IPS DF 4.7 (cell line): ENCODE measurements around the gene ZDHHC8.

Source experiments
- DNase-seq: peaks from one replicate; pipeline ENCODE4 v3.0.0-alpha.2; 2013; ENCODE audit warnings: low spot score; ENCODE audit errors: extremely low read depth

The ZDHHC8 gene

DNA sequence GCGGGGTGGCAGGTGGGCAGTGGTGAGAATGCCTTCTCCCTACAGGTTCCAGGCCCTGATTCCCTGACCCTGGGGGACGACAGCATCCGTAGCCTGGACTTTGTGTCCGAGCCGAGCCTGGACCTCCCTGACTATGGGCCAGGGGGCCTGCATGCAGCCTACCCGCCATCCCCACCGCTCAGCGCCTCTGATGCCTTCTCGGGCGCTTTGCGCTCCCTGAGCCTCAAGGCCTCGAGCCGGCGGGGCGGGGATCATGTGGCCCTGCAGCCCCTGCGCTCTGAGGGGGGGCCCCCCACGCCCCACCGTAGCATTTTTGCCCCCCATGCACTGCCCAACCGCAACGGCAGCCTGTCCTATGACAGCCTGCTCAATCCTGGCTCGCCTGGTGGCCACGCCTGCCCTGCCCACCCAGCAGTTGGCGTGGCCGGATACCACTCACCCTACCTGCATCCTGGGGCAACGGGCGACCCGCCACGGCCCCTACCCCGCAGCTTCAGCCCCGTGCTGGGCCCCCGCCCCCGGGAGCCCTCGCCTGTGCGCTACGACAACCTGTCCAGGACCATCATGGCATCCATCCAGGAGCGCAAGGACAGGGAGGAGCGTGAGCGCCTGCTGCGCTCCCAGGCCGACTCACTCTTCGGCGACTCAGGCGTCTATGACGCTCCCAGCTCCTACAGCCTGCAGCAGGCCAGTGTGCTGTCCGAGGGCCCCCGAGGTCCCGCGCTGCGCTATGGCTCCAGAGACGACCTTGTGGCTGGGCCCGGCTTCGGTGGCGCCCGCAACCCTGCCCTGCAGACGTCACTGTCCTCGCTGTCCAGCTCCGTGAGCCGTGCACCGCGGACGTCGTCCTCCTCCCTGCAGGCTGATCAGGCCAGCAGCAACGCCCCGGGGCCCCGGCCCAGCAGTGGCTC lies 11.4 kb downstream of the ZDHHC8 start:
- no peak for DNase-seq

DNA sequence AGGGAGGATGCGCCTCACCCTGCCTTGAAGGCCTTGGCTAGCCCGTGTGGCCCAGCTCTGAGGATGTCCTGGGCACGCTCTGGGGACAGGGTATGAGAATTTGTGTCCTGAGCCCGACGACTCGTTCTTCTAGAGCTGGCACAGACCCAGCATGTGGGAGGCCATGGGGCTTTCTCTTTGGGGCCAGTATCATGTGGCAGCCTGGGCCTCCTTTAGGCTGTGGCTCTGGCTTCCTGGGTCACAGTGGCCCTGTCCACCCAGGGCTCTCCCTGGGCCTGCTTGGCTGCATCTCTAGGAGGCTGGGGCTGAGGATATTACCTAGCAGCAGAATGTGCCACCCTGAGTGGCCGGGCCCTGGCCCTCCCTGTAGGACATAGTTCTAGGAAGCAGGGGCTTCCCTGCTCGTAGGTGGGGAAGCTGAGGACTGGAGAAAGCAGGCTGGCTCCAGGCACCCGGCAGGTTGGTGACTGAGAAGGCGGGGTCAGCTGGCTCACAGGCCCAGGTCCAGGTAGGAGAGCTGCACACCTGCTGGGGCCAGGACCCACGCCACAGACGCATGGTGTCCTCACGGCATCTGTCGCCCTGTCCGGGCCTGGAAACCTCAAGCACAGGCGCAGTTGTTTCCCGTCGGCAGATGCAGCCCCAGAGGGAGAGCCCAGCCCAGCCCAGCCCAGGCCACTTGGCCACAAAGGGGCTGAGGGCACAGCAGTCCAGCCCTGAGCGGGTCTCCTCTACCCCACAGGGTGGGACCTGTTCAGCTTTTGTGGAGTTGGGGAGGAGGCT lies 12.5 kb downstream of the ZDHHC8 start:
- no peak for DNase-seq

DNA sequence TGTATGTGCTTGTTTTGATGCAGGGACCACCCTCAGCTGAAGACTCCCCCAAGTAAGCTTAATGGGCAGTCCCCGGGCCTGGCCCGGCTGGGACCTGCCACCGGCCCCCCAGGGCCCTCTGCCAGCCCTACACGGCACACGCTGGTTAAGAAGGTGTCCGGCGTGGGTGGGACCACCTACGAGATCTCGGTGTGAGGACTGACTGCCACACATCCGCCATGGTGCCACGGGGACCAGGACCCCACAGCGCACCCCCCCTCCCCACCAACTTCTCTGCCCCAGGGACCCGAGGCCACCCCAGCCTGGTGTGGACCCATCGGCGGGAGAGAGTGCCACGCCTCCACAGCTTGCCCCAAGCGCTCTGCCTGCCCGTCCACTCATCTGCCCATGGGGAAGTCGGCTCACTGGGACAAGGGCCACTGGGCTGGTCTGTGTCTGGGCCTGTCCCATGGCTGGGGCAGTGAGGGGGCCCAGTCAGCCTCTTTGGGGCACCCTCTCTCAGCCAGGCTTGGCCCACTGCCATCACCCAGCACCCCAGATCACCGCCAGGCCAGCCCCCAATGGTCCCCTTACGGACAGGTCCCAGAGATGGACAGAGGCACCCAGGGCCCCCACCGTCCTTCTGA lies 13.7 kb downstream of the ZDHHC8 start:
- no peak for DNase-seq

DNA sequence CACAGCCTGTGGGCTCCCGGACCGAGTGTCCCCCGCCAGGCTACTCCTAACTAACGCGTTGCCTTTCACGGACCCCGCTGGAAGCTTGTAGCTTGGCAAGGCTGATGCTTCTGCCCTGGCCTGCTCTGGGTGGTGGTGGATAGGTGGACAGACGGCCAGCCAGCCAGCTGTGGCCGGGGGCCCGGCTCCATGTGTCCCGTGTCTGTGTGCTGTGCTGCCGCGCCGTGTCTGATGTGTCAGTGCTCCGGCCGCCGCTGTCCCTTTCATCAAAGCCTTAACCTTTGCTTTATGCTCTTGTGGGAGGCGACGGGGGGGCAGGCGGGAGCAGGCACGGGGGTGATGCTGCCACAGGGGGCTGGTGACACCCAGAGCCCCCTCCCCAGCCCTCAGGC lies 14.2 kb downstream of the ZDHHC8 start:
- DNase-seq = no peak

DNA sequence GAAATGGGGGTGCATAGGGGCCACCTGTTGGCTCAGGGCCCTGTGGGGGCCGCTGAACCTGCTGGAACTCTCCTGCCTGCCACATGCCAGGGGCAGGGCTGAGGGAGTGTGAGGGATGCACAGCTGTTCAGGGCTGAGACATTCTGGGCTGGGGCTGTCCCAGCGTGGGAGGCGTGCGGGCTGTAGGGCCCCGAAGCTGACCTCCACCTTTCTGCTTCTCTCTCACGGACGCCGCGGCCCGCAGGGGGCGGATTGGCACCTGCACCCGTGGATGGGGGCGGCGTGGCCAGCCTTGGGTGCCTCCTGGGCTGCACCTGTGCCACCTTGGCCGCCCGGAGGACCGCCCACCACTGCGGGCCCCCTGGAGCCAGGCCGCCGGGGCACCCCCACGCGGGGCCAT lies 15.2 kb downstream of the ZDHHC8 start:
- no peak for DNase-seq

DNA sequence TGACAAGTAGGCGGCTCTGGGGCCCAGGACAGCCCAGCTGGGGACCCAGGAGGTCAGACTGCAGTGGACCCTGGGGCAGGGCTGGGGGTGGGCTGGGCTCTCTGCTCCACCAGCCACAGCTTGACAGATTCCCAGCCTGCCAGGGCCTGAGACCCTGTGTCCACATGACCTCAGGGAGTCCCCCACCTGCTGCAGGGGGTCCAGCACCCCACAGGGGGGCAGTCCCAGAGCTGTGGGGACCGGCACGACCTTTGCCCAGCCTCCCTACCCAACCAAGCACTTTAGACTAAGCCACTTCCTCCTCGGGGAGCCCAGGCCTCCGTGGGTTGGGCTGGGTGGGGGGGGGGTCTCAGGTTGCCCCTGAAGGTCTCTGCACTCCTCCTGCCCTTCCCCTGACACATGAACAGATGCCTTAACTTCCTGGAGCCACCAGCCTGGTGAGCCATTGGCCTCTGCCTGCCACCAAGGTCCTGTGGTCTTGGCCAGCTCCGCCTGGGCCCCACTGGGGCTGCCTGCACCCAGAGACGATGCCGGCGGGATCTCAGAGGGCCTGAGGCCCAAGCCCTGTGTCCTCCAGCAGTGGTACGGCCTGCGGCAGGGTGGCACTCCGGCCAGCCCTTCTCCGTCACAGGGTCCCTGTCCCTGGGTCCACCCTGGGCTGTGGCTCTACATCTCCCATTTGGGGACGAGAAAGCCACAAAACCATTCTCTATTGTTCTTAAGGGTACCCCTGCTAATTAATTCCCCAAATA lies 15.8 kb downstream of the ZDHHC8 start:
- DNase-seq = no peak

DNA sequence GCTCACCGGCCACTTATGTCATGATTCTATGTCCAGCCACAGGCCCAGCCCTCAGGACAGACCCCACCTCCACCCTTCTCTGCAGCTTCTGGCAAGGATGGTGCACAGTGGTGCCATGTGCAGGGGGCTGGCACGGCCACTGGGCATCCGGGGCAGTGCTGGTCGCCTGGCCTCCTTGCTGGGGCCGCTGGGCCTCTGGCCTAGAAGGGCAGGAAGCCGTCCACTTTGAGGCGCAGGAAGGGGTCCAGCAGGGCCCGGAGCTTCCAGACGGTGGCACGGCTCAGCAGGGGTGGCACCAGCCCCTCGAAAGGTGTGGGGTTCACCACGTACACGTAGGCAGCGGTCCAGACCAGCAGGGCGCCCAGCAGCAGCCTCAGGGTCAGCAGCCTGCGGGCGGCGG lies 16.8 kb downstream of the ZDHHC8 start:
- no peak for DNase-seq

DNA sequence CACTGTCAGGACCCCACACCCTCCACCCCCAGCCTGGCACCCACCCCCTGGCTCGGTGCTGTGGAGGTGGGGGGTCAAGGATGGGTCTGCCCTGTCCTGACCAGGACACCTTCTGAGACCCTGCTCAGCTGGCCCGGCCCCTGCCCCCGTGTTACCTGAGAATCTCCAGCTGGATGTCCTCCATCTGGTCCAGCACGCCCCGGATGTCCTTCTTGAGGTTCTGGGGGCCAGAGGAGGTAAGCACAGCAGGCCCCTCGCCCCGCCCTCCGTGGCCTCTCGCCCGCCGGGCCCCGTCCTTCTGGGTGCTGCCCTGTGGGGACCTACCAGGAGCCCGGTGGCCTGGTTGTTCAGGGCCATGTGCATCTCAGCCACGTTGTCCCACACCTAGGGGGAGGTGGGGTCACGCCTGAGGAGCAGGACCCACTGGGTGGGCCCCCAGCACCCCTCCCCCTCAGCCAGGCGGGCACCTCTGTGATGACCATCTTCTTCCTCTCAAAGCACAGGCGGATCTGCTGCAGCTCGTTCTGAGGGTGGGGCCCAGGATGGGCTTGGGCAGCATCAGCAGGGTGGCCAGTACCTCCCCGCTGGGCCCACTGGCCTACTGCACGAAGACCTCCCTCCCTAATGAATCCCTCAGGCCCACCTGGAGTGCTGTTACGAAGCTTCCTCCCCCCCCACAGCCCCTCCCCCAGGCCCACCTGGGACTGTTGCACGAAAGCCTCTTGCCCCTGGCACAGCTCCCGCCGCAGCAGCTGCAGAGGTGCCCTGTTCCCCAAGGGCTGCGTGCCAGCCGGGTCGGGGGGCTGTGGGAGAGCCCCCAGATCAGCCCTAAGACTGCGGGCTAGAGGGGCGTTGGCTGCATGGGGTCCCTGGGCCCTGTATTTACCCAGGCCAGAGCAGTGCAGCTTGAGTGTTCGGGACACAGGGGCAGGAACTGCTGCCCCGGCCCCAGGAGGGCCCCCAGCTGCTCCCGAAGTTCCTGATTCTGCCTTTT lies 17.9 kb downstream of the ZDHHC8 start:
- DNase-seq = no peak

DNA sequence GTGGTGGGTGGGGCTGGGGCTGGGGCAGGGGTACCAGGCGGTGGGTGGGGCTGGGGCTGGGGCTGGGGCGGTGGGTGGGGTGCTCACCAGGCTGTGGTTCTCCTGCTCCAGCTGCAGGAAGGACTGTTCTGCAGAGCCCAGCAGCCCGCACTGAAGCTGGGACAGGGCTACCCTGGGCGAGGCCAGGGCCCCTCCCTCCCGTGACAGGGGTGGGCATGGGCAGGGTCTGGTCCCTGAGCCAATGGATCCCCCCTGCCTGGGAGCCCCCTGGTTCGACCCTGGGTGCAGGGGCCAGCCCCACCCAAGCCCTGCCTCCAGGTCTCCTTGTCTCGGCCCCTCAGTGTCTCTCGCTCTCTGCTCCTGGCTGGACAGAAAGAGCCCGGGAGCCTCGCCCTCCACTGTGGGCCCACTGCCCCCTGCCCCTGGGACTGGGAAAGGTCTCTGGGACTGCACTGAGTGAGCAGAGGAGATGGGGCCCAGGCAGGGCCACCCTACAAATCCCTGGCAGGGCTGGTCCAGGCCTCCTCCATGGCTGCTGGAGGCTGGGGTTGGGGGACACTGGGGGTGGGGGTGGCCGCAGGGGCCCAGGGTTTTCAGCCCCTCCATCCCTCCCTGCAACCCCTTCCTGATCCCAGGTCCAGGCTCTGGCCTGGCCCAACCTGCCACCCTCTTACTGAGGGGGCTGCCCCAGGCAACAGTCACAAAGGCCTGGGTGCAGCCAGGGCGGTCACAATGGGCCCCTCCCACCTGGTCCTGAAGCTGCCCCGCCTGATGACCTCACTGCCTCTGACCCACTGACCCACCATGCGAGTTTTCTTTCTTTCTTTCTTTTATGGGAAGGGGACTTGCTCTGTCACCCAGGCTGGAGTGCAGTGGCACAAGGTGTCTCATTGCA lies 19.0 kb downstream of the ZDHHC8 start, which contains the start of gene CCDC188:
TSS of gene CCDC188 (minus strand) at position 675 of the 895 bp plus-strand sequence. CDS start at position 606, 69 bp downstream.
- DNase-seq = no peak

DNA sequence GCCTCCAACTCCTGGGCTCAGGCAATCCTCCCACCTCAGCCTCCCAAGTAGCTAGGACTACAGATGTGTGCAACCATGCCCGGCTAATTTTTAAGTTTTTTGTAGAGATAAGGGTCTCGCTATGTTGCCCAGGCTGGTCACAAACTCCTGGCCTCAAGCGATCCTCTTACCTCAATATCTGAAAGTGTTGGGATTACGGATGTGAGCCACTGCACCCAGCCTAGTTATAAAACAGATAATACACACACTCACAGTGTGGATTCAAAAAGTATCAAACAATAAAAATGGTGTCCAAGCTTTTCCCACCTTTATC lies 19.6 kb downstream of the ZDHHC8 start:
- no peak for DNase-seq

DNA sequence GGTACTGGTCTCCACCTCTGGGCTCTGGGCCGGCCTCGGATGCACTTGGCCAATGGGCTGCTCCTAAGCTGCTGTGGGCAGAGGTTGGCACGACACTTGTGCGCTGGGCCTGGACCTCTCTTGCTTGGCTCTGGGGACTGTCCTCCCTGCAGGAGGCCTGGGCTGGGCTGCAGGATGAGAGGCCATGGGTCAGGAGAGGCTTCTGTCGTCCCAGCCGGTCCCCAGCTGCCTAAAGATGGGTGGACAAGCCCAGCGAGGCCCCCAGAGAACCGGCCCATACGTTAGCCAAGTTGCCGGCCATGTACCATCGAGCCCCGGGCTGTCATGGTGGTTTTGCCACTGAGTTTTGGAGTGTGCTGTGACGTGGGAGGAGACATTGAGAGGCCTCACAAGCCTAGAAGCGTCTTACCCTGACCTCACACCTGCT lies 20.9 kb downstream of the ZDHHC8 start:
- DNase-seq = no peak

DNA sequence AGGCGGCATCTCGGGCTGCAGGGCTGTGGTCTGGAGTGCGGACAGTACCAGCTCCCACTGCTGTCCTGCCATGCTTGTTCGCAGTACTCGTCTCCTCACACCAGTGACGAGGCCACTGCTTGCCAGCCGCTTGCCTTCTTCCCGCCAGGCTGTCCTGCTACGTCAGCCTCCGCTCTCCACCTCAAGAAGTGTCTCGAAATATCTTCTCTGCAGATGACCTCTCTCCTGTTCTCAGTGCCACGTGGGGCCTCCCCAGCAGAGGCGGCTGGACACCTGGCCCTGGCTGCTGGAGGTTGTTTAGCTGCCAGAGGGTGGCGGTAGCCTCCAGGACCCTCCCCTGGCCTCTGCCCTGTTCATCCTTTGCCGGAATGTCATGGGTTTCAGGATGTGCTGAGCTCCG lies 22.3 kb downstream of the ZDHHC8 start:
- DNase-seq = no peak

DNA sequence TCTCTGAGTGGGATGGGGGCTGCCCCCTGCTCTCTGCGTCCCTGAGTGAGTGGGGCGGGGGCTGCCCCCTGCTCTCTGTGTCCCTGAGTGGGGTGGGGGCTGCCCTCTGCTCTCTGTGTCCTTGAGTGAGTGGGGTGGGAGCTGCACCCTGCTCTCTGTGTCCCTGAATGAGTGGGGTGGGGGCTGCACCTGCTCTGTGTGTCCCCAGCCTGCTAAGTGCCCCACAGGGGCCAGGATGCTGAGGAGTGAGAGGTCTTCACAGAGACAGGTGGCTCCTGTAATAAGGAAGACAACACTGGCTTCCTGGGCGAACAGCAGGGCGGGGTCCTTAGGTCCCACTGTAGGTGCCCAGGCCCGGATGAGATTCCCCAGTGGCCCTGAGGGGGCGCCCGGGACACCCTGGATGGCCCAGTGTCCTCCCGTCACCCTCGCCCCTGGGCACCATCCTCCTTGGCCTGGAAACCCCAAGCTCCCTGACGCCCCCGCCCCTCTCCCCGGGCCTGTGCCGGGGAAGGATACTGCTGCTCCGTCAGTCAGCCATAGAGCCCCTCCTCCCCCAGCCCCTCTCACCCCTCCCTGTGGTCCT lies 23.1 kb downstream of the ZDHHC8 start:
- no peak for DNase-seq

DNA sequence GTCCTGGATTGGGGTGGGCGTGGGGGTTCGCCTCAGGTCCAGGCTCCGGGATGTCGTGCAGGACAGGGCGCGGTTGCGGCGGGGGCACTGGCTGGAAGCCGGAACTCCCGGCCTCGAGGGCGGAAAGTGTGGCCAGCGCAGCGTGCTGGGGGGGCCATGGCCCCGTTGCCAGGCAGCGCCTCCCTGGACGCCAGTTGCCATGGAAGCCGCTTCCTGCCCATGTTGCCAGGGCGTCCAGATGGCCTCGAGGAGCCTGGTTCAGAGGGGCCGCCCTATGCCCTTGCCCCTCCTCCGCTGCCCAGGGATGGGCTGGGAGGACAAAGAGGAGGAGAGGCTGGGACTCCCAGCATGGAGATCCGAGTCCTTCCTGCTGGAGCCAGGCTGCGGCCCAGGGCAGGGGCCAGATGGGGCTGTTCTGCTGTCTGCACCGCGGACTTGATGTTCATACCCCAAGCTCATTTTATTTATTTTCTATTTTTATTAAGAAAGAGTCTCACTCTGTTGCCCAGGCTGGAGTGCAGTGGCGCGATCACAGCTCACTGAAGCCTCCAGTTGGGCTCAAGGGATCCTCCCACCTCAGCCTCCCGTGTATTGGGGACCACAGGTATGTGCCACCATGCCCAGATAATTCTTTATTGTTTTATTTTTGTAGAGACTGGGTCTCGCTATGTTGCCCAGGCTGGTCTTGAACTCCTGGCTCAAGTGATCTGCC lies 23.9 kb downstream of the ZDHHC8 start:
- no peak for DNase-seq

DNA sequence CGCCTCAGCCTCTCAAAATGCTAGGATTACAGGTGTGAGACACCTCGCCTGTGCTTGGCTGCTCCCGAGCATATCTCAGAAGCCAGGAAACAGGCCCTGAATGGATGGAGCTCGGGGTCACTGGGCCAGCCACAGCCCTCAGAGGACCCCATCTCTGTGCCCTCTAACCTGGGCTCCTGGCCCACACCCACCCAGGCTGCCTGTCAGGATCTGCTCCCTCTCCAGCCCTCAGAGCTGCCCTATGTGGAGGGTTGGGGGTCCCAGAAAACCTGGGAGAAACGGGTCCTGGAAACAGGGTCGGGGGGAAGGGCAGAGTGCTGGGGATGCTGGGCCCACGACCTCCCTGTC lies 24.4 kb downstream of the ZDHHC8 start:
- DNase-seq = no peak

DNA sequence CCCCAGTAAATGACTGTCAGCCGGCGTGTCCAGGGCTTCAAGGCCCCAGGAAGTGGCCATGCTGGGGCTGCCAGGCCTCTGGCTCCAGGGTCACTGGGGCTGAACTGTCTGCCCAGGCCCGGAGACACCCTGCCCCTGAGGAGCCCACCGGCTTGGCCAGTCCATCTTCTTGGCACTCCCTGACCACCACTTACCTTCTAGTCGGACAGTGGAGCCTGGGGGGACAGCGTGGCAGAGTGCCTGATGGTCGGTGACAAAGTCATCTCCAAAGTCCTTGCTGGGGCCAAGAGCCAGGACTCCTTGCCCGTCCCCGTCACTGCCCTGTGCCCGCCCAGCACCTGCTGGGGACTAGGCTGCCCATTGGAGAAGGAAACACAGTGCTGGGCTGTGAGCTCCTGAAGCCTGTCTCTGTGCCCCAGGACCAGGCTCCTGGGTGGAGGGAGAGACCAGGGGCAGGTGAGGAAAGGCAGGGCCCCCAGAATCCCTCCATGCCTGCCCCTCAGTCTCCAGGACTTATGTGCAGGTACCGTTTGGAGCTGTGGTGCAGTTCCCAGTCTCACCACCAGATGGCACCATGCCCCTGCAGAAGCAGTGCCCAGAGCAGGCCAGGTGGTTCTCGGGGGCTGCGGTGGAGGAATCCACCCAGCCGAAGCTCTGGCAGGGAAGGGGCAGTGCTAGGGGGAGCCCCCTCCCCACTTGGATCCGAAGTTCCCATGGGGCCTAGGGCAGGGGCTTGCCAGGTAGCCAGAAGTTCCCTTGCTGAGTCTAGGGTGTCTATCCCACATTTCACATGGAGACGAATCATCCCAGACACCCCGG lies 25.2 kb downstream of the ZDHHC8 start:
- peak; percentile 53 for DNase-seq

DNA sequence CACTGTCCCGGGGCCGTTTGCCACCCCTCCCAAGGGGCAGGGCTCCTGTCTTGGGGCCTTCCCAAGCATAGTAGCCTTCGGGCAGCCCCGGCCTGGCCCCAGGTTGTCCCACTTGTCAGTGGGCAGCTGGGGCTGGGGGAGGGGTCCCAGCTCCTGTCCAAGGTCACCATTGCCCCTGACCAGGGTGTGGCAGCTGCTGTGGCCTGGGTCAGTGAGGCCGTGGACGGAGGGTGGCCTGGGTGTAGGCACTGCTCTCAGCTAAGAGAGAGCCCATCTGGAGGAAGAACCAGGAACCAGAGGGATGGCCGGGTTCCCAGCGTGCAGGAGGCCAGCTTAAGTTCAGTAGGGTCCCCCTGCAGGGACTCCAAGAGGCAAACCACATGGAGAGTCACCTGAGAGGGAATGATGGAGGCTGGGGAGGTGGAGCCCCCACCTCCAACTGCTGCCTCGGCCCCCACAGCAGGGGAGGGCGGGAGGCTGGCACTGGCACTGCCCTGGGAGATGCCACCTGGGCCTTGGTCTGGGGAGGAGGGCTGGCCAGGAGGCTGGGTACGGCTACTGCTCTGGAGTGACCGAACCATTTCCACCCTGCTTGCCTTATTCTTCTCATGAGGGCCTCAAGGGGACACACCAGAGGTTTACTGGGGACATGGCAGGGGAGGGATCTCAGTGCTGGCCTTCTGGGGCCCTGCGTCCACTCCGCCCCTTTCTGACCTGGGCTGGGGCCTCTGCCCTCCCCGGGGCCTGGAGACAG lies 26.0 kb downstream of the ZDHHC8 start:
- no peak for DNase-seq
